Measurements from ENCODE around the gene SIPA1L2. TPM values are rescaled to one million over a fixed set of nuclear protein-coding genes. Genes with fewer than 3 reads are reported as not detected.
A peak's percentile ranks its signal among the peaks of the same experiment; 100 is the strongest.

Gene SIPA1L2
- total RNA-seq, 3 donors from 2014 or later (not counting 1 experiment from before 2014, with no cell fraction given), result 1.5 to 2.3 (median 1.6) TPM

GRCh38 chr1:232602622-232603021, 27.3 kb downstream of the SIPA1L2 start:
- H3K9me3 ChIP-seq (ENCODE audit: control insufficient read depth, insufficient read depth, low read length), result no peaks in the 10 kb centered on the region
- H3K36me3 Mint-ChIP-seq, result no peaks in the 10 kb centered on the region
- no peak for DNase-seq
- no peaks in the 10 kb centered on the region for H3K36me3 ChIP-seq (ENCODE audit: control insufficient read depth, insufficient read depth, low read length)
- no peak overlapping the region for H3K4me3 Mint-ChIP-seq
- intact Hi-C loops (cut with micrococcal nuclease), result no loop called here
- H3K27ac Mint-ChIP-seq, result no peak overlapping the region
- H3K4me1 ChIP-seq (ENCODE audit: control insufficient read depth, insufficient read depth, low read length), result peaks cover 14% of the 10 kb centered on the region
- H3K4me1 Mint-ChIP-seq, result peaks cover 0 to 23% of the 10 kb centered on the region in 2 donors
- H3K4me3 ChIP-seq (ENCODE audit: low read length), result no peak overlapping the region
- ATAC-seq, result no peak
- no peak for TF ChIP-seq CTCF (IDR thresholded peaks at IDR 0.05)
- no peaks in the 10 kb centered on the region for H3K9me3 Mint-ChIP-seq
- peaks cover 0 to 3% of the 10 kb centered on the region in 2 donors for H3K27me3 Mint-ChIP-seq (ENCODE audit: low read depth in 2 of 2)
- WGBS (ENCODE audit: insufficient coverage), result 95% methylated on average over 3 of the region's 4 CpGs
- no peaks in the 10 kb centered on the region for H3K27me3 ChIP-seq (ENCODE audit: control insufficient read depth, insufficient read depth, low read length)
- no peak overlapping the region for H3K27ac ChIP-seq (ENCODE audit: low read length)

GRCh38 chr1:232600424-232601258, 29.3 kb downstream of the SIPA1L2 start:
- H3K4me1 Mint-ChIP-seq, result peaks cover 0 to 28% of the 10 kb centered on the region in 2 donors

GRCh38 chr1:232599178-232600041, 30.5 kb downstream of the SIPA1L2 start:
- no peaks in the 10 kb centered on the region for H3K36me3 Mint-ChIP-seq
- H3K27me3 ChIP-seq (ENCODE audit: control insufficient read depth, insufficient read depth, low read length), result no peaks in the 10 kb centered on the region
- no peaks in the 10 kb centered on the region for H3K9me3 Mint-ChIP-seq
- no peak overlapping the region for H3K4me3 Mint-ChIP-seq
- ATAC-seq, result no peak
- H3K27me3 Mint-ChIP-seq (ENCODE audit: low read depth in 2 of 2), result peaks cover 0 to 3% of the 10 kb centered on the region in 2 donors
- WGBS (ENCODE audit: insufficient coverage), result 60% methylated on average over 11 of the region's 11 CpGs
- peak overlapping the region; percentile 1 for H3K27ac ChIP-seq (ENCODE audit: low read length)
- TF ChIP-seq CTCF (IDR thresholded peaks at IDR 0.05), result no peak
- no peak overlapping the region for H3K27ac Mint-ChIP-seq
- H3K4me3 ChIP-seq (ENCODE audit: low read length), result no peak overlapping the region
- intact Hi-C loops (cut with micrococcal nuclease), result no loop called here
- peaks cover 0 to 28% of the 10 kb centered on the region in 2 donors for H3K4me1 Mint-ChIP-seq
- no peaks in the 10 kb centered on the region for H3K9me3 ChIP-seq (ENCODE audit: control insufficient read depth, insufficient read depth, low read length)
- peaks cover 20% of the 10 kb centered on the region for H3K4me1 ChIP-seq (ENCODE audit: control insufficient read depth, insufficient read depth, low read length)
- no peaks in the 10 kb centered on the region for H3K36me3 ChIP-seq (ENCODE audit: control insufficient read depth, insufficient read depth, low read length)
- no peak for DNase-seq

More at GRCh38 chr1:232600424-232601258, 29.3 kb downstream of the SIPA1L2 start:
- H3K4me3 Mint-ChIP-seq, result no peak overlapping the region
- H3K27ac Mint-ChIP-seq, result peak overlapping the region in 1 of 2 donors; percentile 28
- Histone ChIP-seq H3K36me3 (ENCODE audit: control insufficient read depth, insufficient read depth, low read length) (no peaks in the 10 kb centered on the region), H3K4me1 (ENCODE audit: control insufficient read depth, insufficient read depth, low read length) (peaks cover 20% of the 10 kb centered on the region), H3K27me3 (ENCODE audit: control insufficient read depth, insufficient read depth, low read length) (no peaks in the 10 kb centered on the region), H3K9me3 (ENCODE audit: control insufficient read depth, insufficient read depth, low read length) (no peaks in the 10 kb centered on the region), H3K27ac (ENCODE audit: low read length) (peak overlapping the region; percentile 13), H3K4me3 (ENCODE audit: low read length) (no peak overlapping the region)
- no peaks in the 10 kb centered on the region for H3K36me3 Mint-ChIP-seq
- intact Hi-C loops (cut with micrococcal nuclease), result no loop called here
- no peak for TF ChIP-seq CTCF (IDR thresholded peaks at IDR 0.05)
- ATAC-seq (no peak), DNase-seq (peak in 1 of 2 donors; percentile 28)
- H3K27me3 Mint-ChIP-seq (ENCODE audit: low read depth in 2 of 2), result peaks cover 0 to 3% of the 10 kb centered on the region in 2 donors
- H3K9me3 Mint-ChIP-seq, result no peaks in the 10 kb centered on the region
- WGBS (ENCODE audit: insufficient coverage), result 49% methylated on average over 5 of the region's 6 CpGs
